HepG2 (cell line): ENCODE measurements around the gene ING2. TPM values are rescaled to one million over a fixed set of nuclear protein-coding genes. Genes with fewer than 3 reads are reported as not detected.

Experiments
- PHF20 ChIP-seq: sonication (generic); formaldehyde crosslinking; IDR thresholded peaks from 2 replicates; pipeline ENCODE4 v1.5.0; 2020; ENCODE audit warnings: mild to moderate bottlenecking, missing genetic modification reagents
- ZNF709 ChIP-seq: sonication (generic); formaldehyde crosslinking; IDR thresholded peaks from 2 replicates; pipeline ENCODE4 v1.5.0; 2020; ENCODE audit warnings: mild to moderate bottlenecking, missing genetic modification reagents
- ZNF713 ChIP-seq: sonication (generic); formaldehyde crosslinking; IDR thresholded peaks from 2 replicates; pipeline ENCODE4 v1.4.0; 2020; ENCODE audit warnings: mild to moderate bottlenecking, missing genetic modification reagents
- ZNF776 ChIP-seq: sonication (generic); formaldehyde crosslinking; IDR thresholded peaks from 2 replicates; pipeline ENCODE4 v1.4.0; 2020; ENCODE audit warnings: mild to moderate bottlenecking, missing genetic modification reagents
- polyA plus RNA-seq, 8 experiments: library from polyadenylated mRNA; depleted of rRNA in 3 of 8; stranded (reverse) in 7 of 8; unstranded in 1 of 8; fragments of >200 nt; fragmentation: Illumina TruSeq in 4 of 8; extraction: Trizol in 4 of 8; gene quantifications; 2 replicates each; pipeline versions ENCODE4 v1.2.1 to v1.2.3, GENCODE V29; 2011 to 2016; ENCODE audit warnings: low read depth in 4 of 8, missing spikeins in 1 of 8, mixed read lengths in 1 of 8; ENCODE audit not compliant: insufficient read depth in 1 of 8
- total RNA-seq, 5 experiments: library from RNA; depleted of rRNA; stranded (reverse); fragments of >200 nt; fragmentation: Illumina TruSeq; extraction: Trizol; gene quantifications; 2 replicates each; pipeline ENCODE4 v1.2.3, GENCODE V29; 2016; ENCODE audit warnings: low read depth in 1 of 5
- TF ChIP-seq, protein P1 (sequence below): sonication (generic); formaldehyde crosslinking; IDR thresholded peaks from 2 replicates; pipeline ENCODE4 v1.5.0; 2020; ENCODE audit warnings: mild to moderate bottlenecking, missing genetic modification reagents, borderline replicate concordance
- TF ChIP-seq, protein P2 (sequence below): sonication (generic); formaldehyde crosslinking; IDR thresholded peaks from 2 replicates; pipeline ENCODE4 v1.4.0; 2020; ENCODE audit warnings: mild to moderate bottlenecking, missing genetic modification reagents
- TF ChIP-seq, protein P3 (sequence below): sonication (generic); formaldehyde crosslinking; conservative IDR thresholded peaks from 2 replicates; pipeline ENCODE4 v1.4.0; 2020; ENCODE audit warnings: missing genetic modification reagents
- TF ChIP-seq, protein P4 (sequence below): sonication (generic); formaldehyde crosslinking; IDR thresholded peaks from 2 replicates; pipeline ENCODE4 v1.5.1; 2020; ENCODE audit warnings: mild to moderate bottlenecking, missing genetic modification reagents, borderline replicate concordance

The ING2 gene
- total and polyA plus RNA-seq, 2 of the 13 experiments (the other 11 are each of a cell fraction or from before 2014, with no cell fraction given), result 6.6 to 12.4 TPM

DNA sequence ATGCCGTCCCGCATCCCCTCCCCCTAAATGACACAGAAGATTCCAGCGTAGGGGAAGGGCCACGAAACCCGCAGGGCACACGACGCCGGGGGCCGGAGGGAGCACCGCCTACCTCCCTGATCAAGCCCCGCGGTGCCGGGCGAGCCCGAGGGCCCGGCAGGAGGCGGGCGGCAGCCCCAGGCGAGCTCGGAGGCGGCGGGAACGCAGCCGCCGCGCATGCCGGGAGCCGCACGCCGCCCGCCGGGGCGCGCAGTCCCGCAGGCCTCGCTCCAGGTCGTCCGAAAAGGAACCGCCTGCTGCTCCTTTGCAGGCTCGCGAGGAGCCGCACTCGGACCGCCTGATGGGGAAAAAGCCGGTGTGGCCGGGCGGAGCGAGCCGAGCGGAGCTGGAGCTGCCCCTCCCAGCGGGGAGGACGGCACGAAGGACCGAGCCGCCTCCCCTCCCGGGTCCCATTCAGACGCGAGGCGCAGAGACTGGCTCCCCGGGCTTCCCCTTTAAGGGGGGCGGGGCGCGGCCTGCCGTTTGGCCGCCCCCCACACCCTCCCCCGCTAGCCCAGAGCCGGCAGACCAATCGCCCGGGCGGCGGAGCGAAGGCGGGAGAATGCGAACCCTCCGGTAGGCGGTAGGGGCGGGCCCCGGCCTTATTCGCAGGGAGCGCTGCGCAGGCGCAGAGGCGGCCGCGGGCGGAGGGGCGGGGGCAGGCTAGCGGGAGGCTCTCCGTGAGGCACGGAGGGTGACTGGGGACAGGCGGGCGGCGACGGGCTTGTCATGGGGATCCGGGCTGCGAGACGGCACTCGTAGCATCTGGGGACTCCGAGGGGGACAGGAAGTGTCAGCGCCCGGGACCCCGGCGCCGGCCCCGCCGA, 561 bp upstream of the ING2 start (continued):
- TF ChIP-seq, protein P1, sequence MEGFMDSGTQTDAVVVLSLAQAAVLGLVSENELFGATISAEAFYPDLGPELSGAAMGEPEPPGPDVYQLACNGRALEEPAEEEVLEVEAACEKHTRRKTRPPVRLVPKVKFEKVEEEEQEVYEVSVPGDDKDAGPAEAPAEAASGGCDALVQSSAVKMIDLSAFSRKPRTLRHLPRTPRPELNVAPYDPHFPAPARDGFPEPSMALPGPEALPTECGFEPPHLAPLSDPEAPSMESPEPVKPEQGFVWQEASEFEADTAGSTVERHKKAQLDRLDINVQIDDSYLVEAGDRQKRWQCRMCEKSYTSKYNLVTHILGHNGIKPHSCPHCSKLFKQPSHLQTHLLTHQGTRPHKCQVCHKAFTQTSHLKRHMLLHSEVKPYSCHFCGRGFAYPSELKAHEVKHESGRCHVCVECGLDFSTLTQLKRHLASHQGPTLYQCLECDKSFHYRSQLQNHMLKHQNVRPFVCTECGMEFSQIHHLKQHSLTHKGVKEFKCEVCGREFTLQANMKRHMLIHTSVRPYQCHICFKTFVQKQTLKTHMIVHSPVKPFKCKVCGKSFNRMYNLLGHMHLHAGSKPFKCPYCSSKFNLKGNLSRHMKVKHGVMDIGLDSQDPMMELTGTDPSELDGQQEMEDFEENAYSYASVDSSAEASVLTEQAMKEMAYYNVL (CRISPR knock-in tag), result peak; percentile 47; the same call in 1 of the 2 replicates
- TF ChIP-seq, protein P2, sequence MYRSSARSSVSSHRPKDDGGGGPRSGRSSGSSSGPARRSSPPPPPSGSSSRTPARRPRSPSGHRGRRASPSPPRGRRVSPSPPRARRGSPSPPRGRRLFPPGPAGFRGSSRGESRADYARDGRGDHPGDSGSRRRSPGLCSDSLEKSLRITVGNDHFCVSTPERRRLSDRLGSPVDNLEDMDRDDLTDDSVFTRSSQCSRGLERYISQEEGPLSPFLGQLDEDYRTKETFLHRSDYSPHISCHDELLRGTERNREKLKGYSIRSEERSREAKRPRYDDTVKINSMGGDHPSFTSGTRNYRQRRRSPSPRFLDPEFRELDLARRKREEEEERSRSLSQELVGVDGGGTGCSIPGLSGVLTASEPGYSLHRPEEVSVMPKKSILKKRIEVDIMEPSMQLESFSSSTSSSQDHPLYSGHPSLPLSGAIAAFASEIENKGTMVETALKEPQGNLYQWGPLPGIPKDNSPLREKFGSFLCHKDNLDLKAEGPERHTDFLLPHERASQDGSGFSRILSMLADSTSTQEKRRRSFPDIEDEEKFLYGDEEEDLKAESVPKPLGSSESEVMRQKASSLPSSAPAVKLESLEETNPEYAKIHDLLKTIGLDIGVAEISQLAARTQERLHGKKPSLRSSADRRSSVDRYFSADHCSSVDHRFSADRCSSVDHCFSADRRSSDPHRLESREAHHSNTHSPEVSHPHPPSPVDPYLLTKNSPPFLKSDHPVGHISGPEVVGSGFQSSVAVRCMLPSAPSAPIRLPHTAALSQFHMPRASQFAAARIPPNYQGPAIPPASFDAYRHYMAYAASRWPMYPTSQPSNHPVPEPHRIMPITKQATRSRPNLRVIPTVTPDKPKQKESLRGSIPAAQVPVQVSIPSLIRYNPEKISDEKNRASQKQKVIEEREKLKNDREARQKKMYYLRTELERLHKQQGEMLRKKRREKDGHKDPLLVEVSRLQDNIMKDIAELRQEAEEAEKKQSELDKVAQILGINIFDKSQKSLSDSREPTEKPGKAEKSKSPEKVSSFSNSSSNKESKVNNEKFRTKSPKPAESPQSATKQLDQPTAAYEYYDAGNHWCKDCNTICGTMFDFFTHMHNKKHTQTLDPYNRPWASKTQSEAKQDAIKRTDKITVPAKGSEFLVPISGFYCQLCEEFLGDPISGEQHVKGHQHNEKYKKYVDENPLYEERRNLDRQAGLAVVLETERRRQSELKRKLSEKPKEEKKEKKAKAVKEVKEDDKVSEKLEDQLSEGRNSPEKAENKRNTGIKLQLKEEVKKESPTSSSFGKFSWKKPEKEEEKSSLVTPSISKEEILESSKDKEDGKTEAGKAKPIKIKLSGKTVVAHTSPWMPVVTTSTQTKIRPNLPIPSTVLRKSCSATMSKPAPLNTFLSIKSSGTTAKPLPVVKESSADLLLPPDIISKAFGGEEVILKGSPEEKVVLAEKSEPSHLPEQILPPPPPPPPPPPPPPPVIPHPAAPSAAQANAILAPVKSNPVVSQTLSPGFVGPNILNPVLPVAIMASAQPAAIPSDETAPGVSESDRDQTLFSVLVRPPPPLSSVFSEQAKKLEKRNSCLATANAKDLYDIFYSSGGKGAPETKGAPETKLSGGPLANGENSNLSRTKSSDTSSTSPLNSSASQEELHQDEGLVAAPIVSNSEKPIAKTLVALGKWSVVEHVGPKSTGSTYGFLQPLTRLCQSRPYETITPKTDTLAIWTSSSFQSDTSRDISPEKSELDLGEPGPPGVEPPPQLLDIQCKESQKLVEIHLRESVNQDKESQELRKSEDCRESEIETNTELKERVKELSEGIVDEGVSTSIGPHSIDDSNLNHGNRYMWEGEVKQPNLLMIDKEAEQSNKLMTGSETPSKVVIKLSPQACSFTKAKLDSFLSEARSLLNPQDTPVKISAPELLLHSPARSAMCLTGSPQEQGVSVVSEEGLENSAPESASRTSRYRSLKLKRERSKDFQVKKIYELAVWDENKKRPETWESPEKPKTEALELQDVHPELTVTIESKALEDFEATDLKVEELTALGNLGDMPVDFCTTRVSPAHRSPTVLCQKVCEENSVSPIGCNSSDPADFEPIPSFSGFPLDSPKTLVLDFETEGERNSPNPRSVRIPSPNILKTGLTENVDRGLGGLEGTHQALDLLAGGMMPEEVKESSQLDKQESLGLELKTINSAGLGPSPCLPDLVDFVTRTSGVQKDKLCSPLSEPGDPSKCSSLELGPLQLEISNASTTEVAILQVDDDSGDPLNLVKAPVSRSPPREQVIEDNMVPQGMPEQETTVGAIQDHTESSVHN, result no peak
- TF ChIP-seq ZNF709 (CRISPR knock-in tag) (peak; percentile 93), ZNF713 (CRISPR knock-in tag) (0 out of 2 replicates have a peak, but pooled peaks have one; percentile 41), ZNF776 (CRISPR knock-in tag) (peak; percentile 29; the same call in 1 of the 2 replicates), PHF20 (peak; percentile 32; the same call in 1 of the 2 replicates)
- TF ChIP-seq, protein P3, sequence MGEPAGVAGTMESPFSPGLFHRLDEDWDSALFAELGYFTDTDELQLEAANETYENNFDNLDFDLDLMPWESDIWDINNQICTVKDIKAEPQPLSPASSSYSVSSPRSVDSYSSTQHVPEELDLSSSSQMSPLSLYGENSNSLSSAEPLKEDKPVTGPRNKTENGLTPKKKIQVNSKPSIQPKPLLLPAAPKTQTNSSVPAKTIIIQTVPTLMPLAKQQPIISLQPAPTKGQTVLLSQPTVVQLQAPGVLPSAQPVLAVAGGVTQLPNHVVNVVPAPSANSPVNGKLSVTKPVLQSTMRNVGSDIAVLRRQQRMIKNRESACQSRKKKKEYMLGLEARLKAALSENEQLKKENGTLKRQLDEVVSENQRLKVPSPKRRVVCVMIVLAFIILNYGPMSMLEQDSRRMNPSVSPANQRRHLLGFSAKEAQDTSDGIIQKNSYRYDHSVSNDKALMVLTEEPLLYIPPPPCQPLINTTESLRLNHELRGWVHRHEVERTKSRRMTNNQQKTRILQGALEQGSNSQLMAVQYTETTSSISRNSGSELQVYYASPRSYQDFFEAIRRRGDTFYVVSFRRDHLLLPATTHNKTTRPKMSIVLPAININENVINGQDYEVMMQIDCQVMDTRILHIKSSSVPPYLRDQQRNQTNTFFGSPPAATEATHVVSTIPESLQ (CRISPR knock-in tag), result peak; percentile 37; the same call in 1 of the 2 replicates
- TF ChIP-seq, protein P4, sequence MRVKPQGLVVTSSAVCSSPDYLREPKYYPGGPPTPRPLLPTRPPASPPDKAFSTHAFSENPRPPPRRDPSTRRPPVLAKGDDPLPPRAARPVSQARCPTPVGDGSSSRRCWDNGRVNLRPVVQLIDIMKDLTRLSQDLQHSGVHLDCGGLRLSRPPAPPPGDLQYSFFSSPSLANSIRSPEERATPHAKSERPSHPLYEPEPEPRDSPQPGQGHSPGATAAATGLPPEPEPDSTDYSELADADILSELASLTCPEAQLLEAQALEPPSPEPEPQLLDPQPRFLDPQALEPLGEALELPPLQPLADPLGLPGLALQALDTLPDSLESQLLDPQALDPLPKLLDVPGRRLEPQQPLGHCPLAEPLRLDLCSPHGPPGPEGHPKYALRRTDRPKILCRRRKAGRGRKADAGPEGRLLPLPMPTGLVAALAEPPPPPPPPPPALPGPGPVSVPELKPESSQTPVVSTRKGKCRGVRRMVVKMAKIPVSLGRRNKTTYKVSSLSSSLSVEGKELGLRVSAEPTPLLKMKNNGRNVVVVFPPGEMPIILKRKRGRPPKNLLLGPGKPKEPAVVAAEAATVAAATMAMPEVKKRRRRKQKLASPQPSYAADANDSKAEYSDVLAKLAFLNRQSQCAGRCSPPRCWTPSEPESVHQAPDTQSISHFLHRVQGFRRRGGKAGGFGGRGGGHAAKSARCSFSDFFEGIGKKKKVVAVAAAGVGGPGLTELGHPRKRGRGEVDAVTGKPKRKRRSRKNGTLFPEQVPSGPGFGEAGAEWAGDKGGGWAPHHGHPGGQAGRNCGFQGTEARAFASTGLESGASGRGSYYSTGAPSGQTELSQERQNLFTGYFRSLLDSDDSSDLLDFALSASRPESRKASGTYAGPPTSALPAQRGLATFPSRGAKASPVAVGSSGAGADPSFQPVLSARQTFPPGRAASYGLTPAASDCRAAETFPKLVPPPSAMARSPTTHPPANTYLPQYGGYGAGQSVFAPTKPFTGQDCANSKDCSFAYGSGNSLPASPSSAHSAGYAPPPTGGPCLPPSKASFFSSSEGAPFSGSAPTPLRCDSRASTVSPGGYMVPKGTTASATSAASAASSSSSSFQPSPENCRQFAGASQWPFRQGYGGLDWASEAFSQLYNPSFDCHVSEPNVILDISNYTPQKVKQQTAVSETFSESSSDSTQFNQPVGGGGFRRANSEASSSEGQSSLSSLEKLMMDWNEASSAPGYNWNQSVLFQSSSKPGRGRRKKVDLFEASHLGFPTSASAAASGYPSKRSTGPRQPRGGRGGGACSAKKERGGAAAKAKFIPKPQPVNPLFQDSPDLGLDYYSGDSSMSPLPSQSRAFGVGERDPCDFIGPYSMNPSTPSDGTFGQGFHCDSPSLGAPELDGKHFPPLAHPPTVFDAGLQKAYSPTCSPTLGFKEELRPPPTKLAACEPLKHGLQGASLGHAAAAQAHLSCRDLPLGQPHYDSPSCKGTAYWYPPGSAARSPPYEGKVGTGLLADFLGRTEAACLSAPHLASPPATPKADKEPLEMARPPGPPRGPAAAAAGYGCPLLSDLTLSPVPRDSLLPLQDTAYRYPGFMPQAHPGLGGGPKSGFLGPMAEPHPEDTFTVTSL (CRISPR knock-in tag), result peak; percentile 75; the same call in 1 of the 2 replicates
